GM20431 (cell line): ENCODE results near the gene SERPINA5.
"Not testable (repeated sequence)": the region's sequence is repeated elsewhere in the genome, so short reads cannot be mapped to it uniquely, and the experiment has no call there.

Experiments
- in situ Hi-C: fragments of 300-500 bp; cut with MseI, MboI; formaldehyde crosslinking; loops from one replicate; pipeline ENCODE4 v1.15.0; 2020; ENCODE audit warnings: low sequenced_read_pairs; ENCODE audit not compliant: unreplicated experiment

SERPINA5 gene

DNA sequence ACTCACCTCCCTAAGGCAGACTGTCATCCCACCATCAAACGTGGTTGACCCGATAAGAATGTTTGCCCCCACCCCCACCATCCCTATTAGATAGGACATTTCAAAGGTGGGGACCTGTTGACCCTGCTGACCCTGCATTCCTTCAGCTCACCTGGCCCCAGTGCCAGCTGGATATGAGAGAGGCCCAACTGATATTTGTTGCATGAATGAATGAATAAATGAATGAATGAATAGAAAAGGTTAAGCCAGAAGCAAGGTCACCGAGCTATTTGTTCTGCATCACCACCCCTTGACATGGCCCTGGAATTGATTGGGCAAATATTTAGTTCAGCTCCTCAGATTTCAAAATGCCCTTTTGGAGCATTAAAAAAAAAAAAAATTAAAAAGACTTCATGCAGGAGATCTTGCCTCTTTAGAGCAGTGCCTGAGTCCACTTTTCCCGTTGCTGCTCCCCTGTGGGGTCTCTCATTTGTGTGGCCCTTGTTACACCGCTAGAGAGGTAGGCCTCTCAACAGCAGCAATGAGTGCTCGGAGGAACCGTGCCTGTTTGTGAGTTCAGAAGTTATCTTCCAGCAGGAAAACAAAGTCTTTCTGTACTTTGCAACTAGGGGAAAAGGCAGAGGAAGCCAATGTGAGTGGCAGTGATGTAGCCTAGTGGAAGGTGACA, 8.5 kb upstream of the SERPINA5 start:
- in situ Hi-C loops, result no loop called here

DNA sequence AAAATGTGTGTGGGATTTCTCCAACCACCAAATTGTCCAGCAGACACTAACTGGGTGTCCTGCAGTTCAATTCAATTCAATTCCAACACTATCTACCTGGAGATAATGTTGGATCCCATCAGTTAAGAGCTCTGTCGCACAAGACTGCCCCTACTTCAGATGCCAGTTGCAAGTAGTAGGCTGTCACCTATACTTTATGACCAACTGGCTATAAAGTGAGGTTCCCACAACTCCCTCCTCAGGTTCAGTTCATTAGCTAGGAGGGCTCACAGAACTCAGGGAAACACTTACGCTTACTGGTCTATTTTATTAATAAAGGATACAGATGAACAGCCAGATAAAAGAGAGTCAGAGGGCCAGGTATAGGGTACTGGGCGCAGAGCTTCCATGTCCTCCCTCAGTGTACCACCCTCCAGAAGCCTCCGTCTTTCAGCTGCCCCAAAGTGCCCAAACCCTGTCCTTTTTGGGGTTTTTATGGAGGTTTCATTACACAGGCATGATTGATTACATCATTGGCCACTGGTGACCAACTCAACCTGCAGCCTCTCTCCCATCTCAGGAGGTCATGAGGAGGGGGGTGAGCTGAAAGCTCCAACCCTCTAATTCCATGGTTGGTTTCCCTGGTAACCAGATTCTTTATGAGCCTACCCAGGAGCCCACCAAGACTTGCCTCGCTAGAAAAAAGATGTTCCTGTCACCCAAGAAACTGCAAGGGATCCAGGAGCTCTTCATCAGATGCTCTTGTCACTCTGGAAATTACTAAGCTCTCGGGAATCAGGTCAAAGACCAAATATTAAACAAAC, 7.5 kb upstream of the SERPINA5 start:
- in situ Hi-C loops, result no loop called here

DNA sequence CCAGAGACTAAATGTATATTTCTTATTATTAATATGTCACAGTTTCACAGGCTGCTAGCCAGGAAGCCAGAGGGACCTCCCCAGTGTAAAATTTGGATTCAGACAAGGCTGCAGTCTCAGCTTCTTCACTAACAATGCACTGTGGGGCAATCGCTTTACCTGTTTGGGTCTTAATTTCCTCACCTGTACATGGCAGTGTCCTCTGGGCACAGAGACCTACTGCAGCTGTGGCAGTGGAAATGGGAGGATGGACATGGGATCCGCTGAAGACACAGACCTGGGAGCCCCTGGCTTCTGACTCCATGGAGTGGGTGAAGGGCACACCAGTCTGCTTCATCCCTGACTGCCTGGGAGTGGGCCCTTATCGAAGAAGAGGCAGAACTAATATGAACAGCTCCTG, 6.9 kb upstream of the SERPINA5 start:
- in situ Hi-C loops, result no loop called here

GRCh38 chr14:94575730-94576585, 5.3 kb upstream of the SERPINA5 start:
- in situ Hi-C loops, result no loop called here

DNA sequence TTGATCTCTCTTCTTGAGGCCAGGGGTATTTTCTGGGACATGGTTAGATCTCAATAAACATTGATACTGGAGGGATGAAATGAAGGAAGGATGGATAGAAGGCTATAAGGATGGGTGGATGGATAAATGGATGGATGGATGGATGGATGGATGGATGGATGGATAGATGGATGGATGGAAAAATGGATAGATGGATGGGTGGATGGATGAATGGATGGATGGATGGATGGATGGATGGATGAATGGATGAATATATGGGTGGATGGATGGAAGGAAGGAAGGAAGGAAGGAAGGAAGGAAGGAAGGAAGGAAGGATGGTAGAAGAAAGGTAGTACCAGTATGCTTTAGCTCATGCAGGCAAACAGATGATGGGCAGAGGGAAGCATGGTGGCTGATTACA, 3.8 kb upstream of the SERPINA5 start:
- in situ Hi-C loops, result not testable (repeated sequence)

- in situ Hi-C loops, result no loop called here
Measured at GRCh38 chr14:94578712-94579111, 2.5 kb upstream of the SERPINA5 start.

DNA sequence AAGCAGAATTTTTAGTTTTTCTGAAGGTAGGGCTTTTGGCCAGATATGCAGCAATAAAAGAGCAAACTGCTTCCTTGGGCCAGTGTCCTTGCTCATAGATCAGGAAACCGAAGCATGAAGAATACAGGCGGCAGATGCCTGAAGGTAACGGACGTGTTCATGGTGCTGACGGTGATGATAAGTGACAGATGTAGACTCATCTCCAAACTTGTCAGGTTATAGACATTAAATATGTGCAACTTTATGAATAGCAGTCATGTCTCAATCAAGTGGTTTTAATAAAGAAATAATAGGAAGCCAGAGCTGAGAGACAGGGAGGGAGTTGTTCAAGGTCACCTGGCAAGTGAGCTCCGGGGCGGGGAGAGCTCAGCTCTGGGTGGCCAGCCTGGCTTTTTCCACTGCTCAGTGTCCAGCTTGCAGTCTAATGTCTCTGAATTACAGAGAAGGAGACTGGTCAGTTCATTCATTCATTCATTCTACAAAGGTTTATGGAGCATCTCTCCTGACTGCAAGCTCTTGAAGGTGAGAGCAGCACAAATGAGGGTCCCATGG, 1.0 kb downstream of the SERPINA5 start:
- in situ Hi-C loops, result no loop called here

DNA sequence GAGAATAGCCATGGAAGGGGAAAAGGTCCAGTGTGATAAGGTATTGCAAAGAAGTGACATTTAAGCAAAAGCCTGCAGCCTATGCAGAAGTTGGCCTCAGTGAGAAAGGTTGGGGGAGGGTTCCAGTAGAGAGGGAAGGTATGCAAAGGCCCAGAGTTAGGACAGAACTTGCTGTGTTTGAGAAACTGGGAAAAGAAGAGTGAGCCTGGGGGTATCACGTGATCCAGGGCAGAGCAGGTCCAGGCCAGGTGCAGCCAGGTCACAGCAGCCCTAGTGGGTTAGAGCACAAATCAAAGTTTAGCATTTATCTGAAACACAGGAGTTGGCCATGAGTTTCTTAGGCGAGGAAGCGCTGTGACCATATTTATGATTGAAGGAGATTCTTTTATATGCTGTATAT, 1.6 kb downstream of the SERPINA5 start:
- in situ Hi-C loops, result no loop called here

- in situ Hi-C loops, result no loop called here
Measured at GRCh38 chr14:94583557-94583956, 2.3 kb downstream of the SERPINA5 start.

DNA sequence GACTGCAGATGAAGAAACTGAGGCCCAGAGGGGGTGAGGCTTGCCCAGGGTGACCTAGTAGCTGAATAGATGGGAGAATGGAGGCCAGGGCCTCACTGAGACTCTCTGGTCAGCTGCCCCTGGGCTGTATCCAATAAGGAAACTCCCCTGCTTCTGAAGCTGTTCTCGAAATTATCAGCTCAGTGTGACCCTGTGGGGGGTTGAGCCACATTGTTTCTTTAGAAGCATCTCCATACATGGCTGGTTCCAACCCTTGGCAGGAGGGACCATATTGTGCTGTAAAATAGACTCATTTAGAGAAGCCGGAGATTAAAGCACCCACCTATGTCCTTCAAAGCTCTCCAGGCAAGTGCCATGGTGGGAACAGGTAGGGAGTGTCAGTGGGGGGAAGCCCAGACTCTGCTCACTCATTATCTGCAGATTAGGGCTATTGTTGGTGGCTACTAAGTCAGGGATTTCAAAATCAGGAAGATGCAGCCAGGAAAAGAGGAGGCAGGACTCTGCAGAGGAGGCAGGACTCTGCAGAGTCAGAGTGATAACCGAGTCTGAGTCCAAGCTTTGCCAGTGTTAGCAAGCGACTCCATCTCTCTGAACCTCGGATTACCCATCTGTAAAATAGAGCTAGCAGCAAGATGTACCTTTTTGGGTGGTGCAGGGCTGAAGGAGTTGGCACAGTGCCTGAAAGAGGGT, 3.5 kb downstream of the SERPINA5 start:
- in situ Hi-C loops, result no loop called here

DNA sequence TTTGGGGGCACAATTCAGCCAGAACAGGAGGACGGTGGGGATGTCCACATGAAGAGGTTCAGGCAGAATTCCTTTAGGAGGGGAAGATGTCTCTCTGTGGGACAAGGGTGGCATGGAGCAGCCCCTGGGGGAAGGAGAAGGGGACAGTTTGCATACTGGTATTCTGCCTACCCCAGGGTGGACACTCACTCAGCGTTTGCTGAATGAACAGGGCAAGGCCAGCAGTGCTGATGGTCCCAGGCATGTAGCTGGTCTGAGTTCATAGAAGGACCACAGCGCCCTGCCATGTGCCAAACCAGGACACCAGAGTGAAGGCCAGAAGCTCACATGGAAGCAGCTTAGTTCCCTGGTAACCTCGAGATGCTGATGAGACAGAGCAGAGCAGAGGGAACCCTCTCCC, 5.4 kb downstream of the SERPINA5 start:
- in situ Hi-C loops, result no loop called here

GRCh38 chr14:94588311-94588710, 7.1 kb downstream of the SERPINA5 start:
- in situ Hi-C loops, result no loop called here

- in situ Hi-C loops, result no loop called here
Measured at GRCh38 chr14:94591073-94591472, 9.8 kb downstream of the SERPINA5 start.

- in situ Hi-C loops, result no loop called here
Measured at GRCh38 chr14:94591871-94592270, 10.6 kb downstream of the SERPINA5 start.

- in situ Hi-C loops, result no loop called here
Measured at GRCh38 chr14:94592457-94592856, 11.2 kb downstream of the SERPINA5 start.

- in situ Hi-C loops, result no loop called here
Measured at GRCh38 chr14:94593376-94593748, 12.1 kb downstream of the SERPINA5 start.

- in situ Hi-C loops, result no loop called here
Measured at GRCh38 chr14:94593749-94594431, 12.7 kb downstream of the SERPINA5 start.

- in situ Hi-C loops, result no loop called here
Measured at GRCh38 chr14:94594441-94594840, 13.2 kb downstream of the SERPINA5 start.

DNA sequence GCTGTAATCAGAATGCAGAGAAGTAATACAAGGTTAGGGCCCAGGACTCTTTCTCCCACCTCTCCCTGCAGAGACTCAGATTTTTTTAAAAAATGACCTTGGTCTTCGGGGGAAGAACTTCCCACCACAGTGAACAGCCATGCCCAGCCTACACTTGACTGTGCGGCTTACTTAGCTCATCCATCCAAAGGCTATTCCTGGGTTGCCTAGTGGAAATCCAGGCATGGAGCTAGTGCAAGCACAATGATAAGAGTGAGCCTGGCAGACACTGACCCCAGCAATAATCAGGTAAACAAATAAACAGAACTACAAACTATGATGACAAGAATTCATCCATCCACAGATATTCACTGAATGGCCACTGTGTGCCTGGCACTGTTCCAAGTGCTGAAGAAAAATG, 14.7 kb downstream of the SERPINA5 start:
- in situ Hi-C loops, result no loop called here
